ENCODE data around the gene PCK2.

- TF ChIP-seq, protein P1, sequence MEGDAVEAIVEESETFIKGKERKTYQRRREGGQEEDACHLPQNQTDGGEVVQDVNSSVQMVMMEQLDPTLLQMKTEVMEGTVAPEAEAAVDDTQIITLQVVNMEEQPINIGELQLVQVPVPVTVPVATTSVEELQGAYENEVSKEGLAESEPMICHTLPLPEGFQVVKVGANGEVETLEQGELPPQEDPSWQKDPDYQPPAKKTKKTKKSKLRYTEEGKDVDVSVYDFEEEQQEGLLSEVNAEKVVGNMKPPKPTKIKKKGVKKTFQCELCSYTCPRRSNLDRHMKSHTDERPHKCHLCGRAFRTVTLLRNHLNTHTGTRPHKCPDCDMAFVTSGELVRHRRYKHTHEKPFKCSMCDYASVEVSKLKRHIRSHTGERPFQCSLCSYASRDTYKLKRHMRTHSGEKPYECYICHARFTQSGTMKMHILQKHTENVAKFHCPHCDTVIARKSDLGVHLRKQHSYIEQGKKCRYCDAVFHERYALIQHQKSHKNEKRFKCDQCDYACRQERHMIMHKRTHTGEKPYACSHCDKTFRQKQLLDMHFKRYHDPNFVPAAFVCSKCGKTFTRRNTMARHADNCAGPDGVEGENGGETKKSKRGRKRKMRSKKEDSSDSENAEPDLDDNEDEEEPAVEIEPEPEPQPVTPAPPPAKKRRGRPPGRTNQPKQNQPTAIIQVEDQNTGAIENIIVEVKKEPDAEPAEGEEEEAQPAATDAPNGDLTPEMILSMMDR (IDR thresholded peaks at IDR 0.05; ENCODE audit: low read length) = no peak
- TF ChIP-seq EZH2 (optimal IDR thresholded peaks at IDR 0.05; ENCODE audit: low read depth, low read length) = no peak
- TF ChIP-seq EZH2phosphoT487 (IDR thresholded peaks at IDR 0.05; ENCODE audit: low read length) = no peak
Measured at GRCh38 chr14:24132061-24132685, 38.1 kb downstream of the PCK2 start.
